Umbilical cord (tissue), 2 donors: ENCODE results near the gene MSI2. TPM values are rescaled to one million over a fixed set of nuclear protein-coding genes. Genes with fewer than 3 reads are reported as not detected.
"Not testable (repeated sequence)": the region's sequence is repeated elsewhere in the genome, so short reads cannot be mapped to it uniquely, and the experiment has no call there.

ENCODE experiments used
- DNase-seq: peaks from one replicate; pipeline ENCODE4 v3.0.0-alpha.2; 2015; ENCODE audit warnings: low spot score
- total RNA-seq: library from RNA; depleted of rRNA; stranded (reverse); fragments of >200 nt; gene quantifications from one replicate; pipeline ENCODE4 v1.2.3, GENCODE V29; 2014; ENCODE audit warnings: low replicate concordance; ENCODE audit not compliant: insufficient read depth

MSI2 gene
- total RNA-seq, 1 donor from 2014 or later: 62.6 TPM

DNA sequence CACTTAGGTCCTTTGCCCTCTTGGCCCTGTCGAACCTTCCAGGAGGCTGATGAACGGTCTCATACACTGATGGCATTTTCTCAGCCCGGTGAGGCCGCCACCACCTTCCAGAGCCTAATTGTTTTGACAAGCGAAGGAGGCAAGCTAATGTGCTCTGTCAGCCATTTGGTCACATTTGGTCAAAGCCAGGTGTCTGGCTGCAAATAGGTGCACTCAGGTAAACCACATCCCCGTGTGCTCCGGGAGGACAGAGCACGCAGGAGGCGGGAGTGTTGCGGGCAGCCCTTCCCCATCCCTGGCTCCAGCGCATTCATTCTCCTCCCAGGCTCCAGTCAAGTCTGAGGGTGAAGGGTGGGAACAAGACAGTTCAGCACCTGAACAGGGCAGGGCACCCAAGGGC is 240.1 kb downstream of the MSI2 start:
- no peak for DNase-seq

DNA sequence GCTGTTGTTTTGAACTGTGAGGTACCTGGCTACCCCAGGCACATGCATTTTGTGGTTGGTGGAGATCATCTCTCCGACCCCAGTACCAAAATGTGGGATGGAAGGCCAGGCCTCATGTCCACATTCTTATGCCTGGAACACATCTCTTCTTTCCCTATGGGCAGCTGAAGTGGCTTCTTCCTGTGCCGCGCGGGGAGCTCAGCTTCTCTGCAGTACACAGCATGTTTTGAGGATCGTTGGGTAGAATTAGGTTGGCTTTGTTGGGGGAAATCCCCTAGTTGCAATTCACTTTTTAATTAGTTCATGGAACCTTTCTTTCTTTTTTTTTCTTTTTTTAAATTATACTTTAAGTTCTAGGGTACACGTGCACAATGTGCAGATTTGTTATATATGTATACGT is 242.1 kb downstream of the MSI2 start:
- no peak for DNase-seq

DNA sequence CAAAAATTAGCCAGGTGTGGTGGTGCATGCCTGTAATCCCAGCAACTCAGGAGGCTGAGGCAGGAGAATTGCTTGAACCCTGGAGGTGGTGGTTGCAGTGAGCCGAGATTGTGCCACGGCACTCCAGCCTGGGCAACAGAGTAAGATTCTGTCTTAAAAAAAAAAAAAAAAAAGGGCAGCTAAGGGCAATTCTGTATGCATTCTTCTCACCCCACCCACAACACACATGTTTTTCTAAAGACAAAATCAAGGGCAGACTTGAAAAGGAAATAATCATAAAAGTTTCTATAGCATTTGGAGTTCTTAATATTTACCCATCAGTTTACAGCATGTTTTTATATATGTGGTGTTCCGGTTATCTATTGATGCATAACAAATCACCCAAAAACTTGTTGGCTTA is 242.9 kb downstream of the MSI2 start:
- DNase-seq: not testable (repeated sequence)

DNA sequence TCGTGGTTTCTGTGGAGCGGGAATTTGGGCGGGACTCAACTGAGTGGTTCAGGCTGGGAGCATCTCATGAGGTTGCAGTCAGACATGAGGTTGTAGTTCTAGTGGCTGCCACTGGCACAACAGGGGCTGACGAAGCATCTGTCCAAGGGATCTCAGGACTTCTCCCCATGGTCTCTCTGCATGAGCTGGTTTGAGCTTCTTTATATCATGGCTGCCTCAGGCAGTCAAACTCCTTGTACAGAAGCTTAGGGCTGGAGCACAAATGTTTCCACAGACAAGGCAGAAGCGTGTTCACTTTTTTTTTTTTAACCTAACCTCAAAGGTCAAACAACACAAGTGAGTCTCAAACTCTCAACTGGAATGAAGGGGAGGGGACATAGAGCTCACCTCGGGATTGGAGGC is 243.3 kb downstream of the MSI2 start:
- no peak for DNase-seq

DNA sequence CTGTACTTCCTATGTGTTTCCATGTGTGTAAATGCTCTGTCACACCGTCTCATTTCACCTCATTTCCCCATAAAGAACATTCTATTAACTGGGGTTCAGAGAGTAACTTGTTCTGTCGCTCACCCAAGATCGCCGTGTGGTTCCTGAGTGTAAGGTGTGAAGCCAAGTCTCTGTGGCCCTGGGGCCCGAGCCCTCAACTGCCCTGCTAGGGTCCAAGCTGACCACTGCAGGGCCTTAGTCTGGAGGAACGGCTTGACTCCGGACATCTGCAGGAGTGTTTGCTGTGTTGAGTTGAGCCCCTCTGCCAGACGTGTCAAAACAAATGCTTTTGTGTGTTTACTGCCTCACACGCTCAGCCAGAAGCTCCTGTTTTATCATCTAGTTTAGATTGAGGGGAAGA is 244.7 kb downstream of the MSI2 start:
- DNase-seq: no peak

DNA sequence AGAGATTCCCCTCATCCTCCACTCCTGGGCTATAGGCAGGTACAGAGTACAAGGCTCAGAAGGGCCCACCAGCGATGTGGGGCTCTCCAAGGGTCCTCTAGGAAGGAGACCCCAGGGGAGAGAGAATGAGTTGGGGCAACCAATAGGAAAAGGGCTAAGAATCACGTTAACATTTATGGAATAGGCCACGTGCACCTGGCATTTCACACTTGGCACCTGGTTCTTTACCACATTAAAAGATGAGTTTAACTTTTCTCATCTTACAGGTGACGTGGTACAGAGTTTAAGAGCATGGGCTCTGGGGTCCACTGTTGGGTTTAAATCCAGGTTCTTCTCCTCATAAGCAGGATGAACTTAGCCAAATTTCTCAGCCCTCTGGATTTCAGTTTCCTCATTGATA is 245.7 kb downstream of the MSI2 start:
- no peak for DNase-seq

DNA sequence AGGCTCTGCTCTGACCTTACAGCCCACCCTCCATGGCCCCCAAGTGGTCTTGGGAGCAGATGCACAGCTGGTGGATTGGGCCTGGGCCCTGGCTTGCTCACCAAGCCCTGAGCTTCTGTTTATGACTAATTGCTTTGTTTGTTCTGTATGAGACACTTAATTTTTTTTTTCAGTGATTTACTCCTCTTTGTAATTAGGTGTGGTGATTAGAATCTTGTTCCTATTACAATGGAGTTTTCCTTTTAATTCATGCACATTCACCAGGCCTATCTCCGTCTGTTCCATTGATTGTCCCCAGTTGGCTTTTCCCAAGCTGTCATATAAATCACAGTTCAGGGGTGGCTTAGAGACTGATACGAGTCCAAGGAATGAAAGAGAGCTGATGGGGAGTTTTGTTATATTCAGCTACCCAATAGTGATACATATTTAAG is 246.5 kb downstream of the MSI2 start:
- no peak for DNase-seq

DNA sequence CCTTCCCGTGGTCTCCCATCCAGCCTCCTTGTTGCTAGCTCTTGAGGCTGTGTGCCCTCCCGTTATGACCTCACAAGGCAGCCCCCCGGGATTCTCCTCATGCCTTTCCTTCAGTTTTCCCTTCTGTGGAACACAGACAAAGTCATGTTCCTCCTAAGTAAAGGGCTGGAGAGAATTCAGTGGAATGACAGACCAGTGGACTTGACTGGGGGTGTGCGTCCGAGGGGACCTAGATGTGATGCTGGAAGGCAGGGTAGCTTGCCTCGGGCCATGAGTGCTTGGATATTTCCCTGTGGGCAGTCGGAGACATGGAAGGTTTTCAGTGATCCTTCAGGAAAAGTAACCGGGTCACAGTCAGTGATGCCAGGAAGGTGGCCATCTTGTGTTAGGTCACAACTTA is 247.9 kb downstream of the MSI2 start:
- no peak for DNase-seq

DNA sequence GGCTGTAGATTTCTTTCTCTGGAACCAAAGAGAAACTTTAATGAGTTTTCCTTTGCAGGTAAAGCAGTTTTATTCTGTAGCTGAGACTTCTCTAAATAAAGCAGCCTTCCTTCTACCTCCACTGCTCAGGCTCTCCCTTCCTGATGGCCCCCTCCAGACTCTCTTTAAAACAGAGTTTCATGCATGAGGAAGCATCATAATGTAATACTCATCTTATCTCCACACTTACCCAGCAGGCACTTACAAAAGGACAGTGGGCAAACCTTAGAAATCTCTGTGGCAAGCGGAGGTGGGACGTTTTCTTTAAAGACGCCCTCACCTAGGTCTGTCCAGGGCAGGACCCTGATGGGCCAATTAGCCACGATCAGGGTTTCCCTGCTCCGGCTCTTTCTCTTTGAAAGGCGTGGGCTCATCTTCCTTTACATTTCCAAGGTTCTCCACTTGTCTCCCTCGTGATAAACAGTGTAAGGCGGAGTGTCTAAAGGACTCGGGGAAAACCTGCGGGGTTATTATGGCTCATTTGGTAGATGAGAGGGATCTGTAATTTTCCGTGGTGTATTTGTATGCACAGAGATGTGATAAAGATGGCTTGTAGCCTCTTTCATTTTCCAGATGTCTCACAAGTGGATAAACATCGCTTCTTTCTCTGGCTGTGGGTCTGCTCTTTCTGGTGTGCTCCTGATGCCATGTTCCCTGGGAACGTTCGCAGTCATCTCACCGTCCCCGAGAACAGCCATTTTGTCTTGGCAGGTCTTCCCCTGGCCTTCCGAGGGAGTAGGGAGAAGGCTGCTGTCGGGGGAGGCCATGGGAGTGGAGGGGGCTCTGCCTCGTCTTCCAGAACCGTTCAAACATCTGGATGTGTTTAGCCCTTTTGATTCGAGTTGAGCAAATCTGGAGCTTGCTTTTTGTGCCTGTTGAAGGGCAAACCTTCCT is 249.8 kb downstream of the MSI2 start:
- DNase-seq: peak; percentile 53

DNA sequence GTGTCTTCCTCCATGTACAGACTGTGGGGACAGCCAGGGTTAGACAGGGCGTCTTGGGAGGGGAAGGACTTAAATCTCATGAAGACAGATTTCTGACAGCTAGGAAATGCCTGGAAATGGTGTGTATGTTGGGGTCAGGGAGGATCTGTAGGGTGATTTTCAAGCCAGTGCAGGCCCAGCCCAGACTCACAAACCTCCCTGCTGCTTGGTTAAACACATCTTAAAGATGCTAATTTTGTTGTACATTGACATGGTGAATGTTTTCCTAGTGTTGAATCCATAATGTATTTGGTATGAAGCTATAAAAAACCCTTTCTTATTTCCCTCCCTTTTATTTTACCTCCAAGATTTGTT is 250.4 kb downstream of the MSI2 start:
- DNase-seq: no peak

DNA sequence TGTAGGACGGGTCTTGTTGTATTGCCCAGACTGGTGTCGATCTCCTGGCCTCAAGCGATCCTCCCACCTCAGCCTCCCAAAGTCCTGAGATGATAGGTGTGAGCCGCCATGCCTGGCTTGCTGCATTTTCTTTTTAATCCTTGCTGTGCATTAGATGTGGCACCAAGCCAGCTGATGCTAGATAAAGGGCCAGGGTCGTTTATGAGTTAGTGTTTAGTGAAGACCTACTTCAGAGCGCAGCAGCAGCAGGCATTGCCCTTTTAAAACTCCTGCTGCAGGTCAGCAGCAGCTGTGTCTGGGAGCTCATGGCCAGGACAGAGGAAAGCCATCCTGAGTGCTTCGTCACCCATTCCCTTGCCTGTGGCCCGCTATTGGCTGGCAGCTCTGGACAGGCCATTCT is 251.5 kb downstream of the MSI2 start:
- DNase-seq: no peak

DNA sequence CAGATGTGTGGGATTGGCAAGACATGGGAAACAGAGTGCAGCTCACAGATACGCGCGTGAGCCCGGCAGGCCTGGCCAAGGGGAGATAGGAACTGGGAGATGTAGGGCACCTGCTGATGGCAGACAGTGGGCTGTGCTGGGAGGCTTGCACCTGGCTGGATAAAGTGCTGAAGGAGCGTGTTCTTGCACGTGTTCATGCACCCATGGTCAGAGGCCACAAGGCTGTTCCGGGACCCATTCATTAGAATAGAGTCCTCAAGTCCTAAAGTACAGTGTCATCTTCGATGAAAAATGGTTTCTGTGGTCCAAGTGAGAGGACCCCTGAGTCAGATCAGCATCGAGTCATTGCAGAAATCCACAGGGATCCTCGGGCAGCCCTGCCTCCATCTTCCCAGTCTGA is 252.3 kb downstream of the MSI2 start:
- no peak for DNase-seq

DNA sequence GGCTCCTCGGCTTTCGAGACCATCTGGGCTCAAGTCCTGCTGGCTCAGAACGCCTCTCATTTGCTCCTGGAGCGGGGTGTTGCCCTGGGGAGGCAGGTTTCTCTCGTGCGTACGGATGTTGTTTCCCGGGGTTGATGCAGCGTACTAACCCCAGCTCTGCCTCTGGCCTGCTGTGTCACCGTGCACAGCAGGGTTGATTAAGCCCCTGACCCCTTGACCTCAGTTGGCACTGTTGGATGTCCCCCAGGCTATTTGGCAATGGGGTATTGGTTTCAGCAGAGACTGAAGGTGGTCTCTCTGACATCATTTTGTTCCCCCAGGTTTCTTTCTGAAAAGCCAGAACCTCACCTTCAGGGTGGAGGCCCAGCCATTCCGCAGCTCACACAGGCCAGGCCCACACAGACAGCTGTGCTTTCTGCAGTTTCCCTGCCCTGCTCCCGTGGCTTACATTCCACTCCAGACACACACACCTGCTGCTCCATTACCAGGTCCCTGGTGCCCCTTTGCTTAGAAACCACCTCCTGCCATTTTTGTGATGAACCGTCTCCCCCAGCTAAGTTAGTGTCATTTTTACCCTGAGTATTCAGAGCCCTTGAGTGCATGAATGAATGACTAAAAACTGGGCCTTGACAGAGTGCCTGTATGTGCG is 255.3 kb downstream of the MSI2 start:
- DNase-seq: no peak

DNA sequence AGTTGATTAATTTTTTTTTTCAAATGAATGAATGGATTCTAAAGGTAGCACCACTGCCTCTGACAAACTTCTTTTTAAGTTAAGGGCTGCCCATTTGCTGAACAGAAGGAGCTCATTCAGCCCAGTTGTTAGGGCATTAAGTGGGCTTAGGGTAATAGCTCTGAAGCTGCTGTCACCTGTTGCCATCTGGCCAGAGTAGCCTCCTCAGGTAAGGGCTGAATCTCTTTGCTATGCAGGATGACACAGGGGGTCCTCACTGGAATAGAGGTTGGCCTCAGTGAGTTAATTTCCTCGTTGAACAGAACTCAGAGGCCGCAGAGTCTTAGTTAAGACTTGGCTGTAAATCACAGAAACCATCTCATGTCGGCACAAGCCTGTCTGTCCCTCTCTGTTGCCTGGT is 255.9 kb downstream of the MSI2 start:
- DNase-seq: no peak

DNA sequence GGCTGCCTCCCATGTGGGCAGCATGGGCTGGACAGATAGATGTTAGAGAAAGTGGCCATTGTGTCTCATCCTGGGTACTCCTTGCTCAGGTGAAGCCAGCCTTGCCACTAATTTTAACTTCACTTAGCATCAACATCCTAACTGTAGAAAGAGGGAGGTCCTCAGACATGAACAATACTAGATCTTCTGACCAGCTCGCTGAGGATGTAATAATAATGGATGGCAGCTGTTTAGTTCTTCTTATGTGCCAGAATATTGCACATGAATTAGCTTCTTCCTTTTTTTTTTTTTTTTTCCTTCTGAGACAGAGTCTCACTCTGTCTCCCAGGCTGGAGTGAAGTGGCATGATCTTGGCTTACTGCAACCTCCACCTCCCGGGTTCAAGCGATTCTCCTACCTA is 256.4 kb downstream of the MSI2 start:
- DNase-seq: no peak

DNA sequence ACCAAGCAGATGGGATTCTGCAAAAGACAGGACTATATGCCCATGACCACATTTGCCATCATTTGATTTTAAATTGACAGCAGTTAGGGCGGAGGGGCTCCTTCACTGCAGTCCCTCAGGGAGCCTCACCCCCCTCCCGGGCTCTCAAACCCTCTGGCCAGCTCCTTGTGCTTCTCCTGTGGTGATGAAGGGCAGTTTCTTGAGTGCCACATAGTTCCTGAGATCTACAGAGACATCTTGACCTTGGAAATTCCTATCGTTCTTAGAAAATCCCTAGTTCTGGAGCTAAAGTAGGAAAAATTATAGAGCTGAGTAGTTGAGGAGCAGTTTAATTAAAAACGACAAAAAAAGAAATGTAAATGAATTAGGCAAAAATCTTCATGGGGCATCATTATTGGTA is 257.2 kb downstream of the MSI2 start:
- peak; percentile 65 for DNase-seq

DNA sequence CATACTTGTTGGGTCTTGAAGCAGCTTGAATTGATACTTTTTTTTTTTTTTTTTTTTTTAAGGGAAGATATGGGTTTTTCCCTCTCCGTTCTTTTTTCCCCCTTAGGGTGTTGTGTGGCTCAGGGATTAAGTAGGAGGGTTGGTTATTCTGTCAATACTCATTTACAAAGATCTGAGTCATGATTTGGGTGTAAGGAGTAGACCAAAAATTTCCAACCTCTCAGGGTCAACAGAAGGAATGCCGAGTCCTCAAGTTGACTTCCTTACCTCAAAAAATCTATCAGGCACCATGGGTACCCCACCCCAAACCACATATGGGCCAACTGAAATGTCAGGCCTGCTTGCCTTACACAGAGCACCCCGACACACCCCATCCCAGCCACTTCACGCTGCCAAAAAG is 258.3 kb downstream of the MSI2 start:
- DNase-seq: no peak

DNA sequence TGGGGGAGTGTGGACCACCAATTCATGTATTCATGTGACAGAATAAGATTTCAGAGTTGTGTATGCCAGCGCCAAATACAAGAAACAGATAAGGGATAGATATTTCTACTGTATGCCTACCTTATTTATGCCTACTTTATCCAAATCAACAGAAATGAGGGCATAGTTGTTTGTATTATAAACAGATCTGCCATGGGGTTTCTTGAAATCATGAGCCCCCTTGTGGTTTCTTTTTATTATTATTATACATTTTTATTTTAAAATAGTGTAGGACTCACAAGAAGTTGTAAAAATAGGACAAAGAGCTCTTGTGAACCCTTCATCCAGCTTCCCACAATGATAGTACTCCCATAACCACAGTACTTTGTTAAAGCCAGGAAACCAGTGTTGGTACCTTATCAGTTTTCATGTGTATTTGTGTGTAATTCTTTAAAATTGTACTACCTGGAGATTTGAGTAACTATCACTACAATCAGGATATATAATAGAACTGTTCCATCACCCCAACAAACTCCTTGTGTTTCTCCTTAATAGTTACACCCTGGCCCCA is 259.4 kb downstream of the MSI2 start:
- no peak for DNase-seq

DNA sequence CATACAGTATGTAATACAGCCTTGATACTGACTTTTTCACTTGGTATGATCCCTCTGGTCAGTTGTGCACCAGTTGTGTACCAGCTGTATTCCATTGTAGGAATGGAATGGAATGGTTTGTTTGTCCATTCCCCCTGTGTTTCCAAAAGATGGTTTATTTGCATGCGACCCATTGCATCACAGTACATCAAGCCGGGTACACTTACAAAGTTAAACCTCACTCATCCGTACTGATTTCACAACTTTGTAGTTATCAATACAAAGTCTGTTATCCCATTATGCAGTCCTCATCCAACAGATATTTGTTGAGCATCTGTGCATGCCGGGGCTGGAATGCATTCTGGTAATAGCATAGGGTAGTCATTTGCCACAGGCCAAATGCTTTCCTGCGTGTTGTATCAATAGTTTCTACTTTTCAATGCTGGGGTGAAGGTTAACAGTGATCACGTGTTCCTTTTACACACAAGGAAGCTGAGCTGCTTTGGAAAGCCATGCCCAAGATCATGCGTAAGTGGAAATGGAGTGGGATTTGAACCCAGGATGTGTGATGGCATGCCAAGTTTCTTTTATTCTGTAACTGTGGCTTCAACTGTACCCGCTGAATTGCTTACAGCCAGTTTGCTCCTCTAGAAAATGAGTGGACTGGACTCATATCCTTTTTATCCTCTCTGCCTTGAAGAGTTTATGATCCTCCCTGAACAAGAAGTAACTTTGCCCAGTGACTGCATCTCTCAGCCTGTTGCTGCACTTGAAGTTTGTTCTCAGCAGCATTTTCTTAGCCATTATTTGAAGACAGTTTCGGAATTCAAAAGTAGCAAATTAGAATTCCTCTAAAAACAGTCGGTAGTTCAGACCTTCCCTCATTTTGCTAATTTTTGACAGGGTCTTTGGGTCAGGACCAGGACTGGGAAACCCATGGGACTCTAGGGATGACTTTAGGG is 260.2 kb downstream of the MSI2 start:
- peak; percentile 75 for DNase-seq

DNA sequence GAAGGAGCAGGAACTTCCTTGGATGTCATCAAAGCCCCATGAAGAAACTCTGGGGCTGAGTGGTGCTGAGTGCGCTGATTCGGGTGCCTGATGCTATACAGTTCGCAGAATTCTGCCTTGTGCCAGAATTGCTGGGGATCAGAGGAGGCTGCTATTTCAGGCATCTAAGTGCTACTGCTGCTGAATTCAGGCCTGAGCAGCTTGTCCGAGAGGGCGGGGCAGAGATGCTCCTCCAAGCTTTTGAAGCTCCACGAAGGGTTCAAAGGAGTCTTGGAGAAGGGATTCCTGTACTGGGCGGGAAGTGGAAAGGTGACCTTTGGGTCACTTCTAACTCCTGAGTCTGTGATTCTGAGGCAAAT is 260.9 kb downstream of the MSI2 start:
- peak; percentile 96 for DNase-seq

DNA sequence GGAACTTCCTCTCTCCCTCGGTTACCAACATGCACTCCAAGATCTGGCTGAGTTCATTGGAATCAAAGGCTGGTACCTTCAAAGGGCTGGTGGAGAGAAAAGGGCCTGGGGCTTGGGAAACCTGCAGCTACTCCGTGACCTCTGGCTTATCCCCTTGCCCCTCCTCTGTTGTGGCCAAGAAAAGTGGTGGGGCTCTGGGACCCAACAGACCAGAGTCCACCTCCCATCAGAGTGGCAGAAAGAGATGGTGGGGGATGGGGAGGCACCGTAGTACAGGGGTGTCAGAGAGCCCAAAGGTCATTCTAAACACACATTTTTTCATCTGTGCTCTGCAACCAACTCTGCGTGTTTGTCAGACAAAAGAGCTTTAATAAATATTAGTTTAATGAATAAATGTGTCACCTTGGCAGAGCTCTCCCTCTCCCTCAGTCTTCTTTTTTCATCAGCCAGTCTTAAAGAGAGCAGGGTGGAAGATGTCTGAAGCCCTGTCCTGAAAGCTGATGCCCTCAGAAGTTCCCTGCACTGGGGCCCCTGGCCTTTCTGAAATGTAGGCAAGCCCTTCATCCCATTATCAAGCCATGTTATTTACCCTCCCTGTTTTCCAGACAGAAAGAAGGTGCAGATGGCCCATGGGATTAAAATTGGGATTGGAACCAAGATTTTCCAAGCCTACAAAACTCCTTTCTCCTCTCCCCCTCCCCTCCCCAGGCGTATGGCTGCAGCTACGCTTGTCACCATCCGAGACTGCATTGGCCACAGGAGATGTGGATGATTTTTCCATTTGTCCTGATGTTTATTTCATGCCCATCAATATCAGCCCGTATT is 261.5 kb downstream of the MSI2 start:
- DNase-seq: peak; percentile 96
